Spleen (tissue), 7 donors: ENCODE results near the gene SH3BP5.

ENCODE experiments used
- POLR2A ChIP-seq, 3 donors: fragments of 450-650 bp; IDR thresholded peaks; one replicate each; pipeline ENCODE4 v1.5.1; 2017; ENCODE audit warnings: antibody characterized with exemption in 3 of 3, mild to moderate bottlenecking in 1 of 3
- POLR2AphosphoS5 ChIP-seq, 3 donors: sonication (generic); formaldehyde crosslinking; IDR thresholded peaks; one replicate each; pipeline ENCODE4 v1.5.1; 2017; ENCODE audit warnings: antibody characterized with exemption in 3 of 3
- TF ChIP-seq, protein P1 (sequence below), 11 experiments: fragments of 200-600 bp in 7 of 11; fragments of 450-650 bp in 4 of 11; sonication (generic) in 4 of 11; IDR thresholded peaks in 8 of 11; conservative IDR thresholded peaks in 3 of 11; 1 replicate in 7 of 11; 2 replicates in 4 of 11; pipeline versions ENCODE4 v1.4.0 to v1.8.0; 2016 to 2021; ENCODE audit warnings: antibody characterized with exemption in 11 of 11, inconsistent platforms in 4 of 11, mild to moderate bottlenecking in 1 of 11
- donor health status: DM: no; HTN: no; CAD: no; lungs with moderate emphysema.
- donor health status: DM: no; HTN: no; CAD: no.
- donor health status: DM: no; HTN: no; CAD: no.

- TF ChIP-seq, protein P1, sequence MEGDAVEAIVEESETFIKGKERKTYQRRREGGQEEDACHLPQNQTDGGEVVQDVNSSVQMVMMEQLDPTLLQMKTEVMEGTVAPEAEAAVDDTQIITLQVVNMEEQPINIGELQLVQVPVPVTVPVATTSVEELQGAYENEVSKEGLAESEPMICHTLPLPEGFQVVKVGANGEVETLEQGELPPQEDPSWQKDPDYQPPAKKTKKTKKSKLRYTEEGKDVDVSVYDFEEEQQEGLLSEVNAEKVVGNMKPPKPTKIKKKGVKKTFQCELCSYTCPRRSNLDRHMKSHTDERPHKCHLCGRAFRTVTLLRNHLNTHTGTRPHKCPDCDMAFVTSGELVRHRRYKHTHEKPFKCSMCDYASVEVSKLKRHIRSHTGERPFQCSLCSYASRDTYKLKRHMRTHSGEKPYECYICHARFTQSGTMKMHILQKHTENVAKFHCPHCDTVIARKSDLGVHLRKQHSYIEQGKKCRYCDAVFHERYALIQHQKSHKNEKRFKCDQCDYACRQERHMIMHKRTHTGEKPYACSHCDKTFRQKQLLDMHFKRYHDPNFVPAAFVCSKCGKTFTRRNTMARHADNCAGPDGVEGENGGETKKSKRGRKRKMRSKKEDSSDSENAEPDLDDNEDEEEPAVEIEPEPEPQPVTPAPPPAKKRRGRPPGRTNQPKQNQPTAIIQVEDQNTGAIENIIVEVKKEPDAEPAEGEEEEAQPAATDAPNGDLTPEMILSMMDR (IDR thresholded peaks at IDR 0.05 in 8 of 11, conservative IDR thresholded peaks at IDR 0.05 in 3 of 11) = no peak
- TF ChIP-seq POLR2AphosphoS5 (IDR thresholded peaks at IDR 0.05) (peak in 1 of 3 donors; percentile 51), POLR2A (IDR thresholded peaks at IDR 0.05) (no peak)
Observed at GRCh38 chr3:15341030-15341726, 8.8 kb upstream of the SH3BP5 start.
